GM19397 (cell line): ENCODE data around the gene HSPA1B.
"Not testable (repeated sequence)": the region's sequence is repeated elsewhere in the genome, so short reads cannot be mapped to it uniquely, and the experiment has no call there.

Source experiments
- ATAC-seq: cut with Tn5 transposase; IDR thresholded peaks from one replicate; pipeline ENCODE4 v1.9.1; 2021; ENCODE audit warnings: mild to moderate bottlenecking, moderate library complexity; ENCODE audit not compliant: unreplicated experiment

Gene HSPA1B

GRCh38 chr6:31857774-31858173 lies 30.2 kb downstream of the HSPA1B start:
- not testable (repeated sequence) for ATAC-seq

GRCh38 chr6:31858707-31859106 lies 31.2 kb downstream of the HSPA1B start:
- no peak for ATAC-seq

- no peak for ATAC-seq
Measured at GRCh38 chr6:31859923-31860322, 32.4 kb downstream of the HSPA1B start.

- ATAC-seq: no peak
Measured at GRCh38 chr6:31860349-31860748, 32.8 kb downstream of the HSPA1B start.

GRCh38 chr6:31861150-31861549 lies 33.6 kb downstream of the HSPA1B start:
- ATAC-seq: no peak

GRCh38 chr6:31861919-31862343 lies 34.4 kb downstream of the HSPA1B start:
- ATAC-seq: no peak

- peak; percentile 94 for ATAC-seq
Measured at GRCh38 chr6:31862344-31863235, 35.1 kb downstream of the HSPA1B start, which contains the start of gene NEU1. TSS of gene NEU1 (minus strand) at chr6:31862821. CDS start at chr6:31862776, 45 bp downstream.

GRCh38 chr6:31864123-31864562 lies 36.6 kb downstream of the HSPA1B start:
- not testable (repeated sequence) for ATAC-seq

GRCh38 chr6:31864818-31865204 lies 37.3 kb downstream of the HSPA1B start:
- no peak for ATAC-seq

GRCh38 chr6:31865205-31866118 lies 37.9 kb downstream of the HSPA1B start:
- ATAC-seq: no peak

- ATAC-seq: not testable (repeated sequence)
Measured at GRCh38 chr6:31868658-31868971, 41.1 kb downstream of the HSPA1B start.

- ATAC-seq: no peak
Measured at GRCh38 chr6:31869343-31869742, 41.8 kb downstream of the HSPA1B start.

GRCh38 chr6:31870385-31870921 lies 42.9 kb downstream of the HSPA1B start:
- no peak for ATAC-seq

GRCh38 chr6:31871046-31871659 lies 43.6 kb downstream of the HSPA1B start:
- no peak for ATAC-seq

GRCh38 chr6:31874084-31874670 lies 46.6 kb downstream of the HSPA1B start:
- ATAC-seq: no peak

GRCh38 chr6:31874836-31875572 lies 47.5 kb downstream of the HSPA1B start:
- ATAC-seq: no peak

GRCh38 chr6:31875877-31876276 lies 48.3 kb downstream of the HSPA1B start:
- no peak for ATAC-seq

GRCh38 chr6:31876357-31876756 lies 48.8 kb downstream of the HSPA1B start:
- ATAC-seq: no peak

GRCh38 chr6:31877125-31877650 lies 49.6 kb downstream of the HSPA1B start:
- ATAC-seq: no peak
